Measurements from ENCODE around the gene FAM98C. TPM values are rescaled to one million over a fixed set of nuclear protein-coding genes. Genes with fewer than 3 reads are reported as not detected.
"Not testable (repeated sequence)": the region's sequence is repeated elsewhere in the genome, so short reads cannot be mapped to it uniquely, and the experiment has no call there.

FAM98C gene
- total RNA-seq, 4 donors from 2014 or later: 8.7 to 27.1 (median 15.9) TPM

DNA sequence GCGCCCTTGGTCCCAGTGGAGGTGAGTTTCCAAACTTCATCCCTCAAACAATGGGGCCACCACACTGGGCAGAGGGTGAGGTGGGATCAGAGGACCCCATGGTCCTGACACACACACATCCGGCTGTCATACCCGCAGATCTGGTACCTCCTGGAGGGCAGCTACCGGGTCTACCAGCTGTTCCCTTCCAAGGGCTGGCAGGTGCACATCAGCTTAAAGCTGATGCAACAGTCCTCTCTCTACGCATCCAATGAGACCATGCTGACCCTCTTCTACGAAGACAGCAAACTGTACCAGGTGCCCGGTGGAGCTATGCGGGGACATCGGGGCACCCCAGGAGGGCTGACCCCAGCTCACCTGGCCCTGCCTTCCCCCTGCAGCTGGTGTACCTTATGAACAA lies 42.5 kb upstream of the FAM98C start:
- no peak for ATAC-seq
- Histone ChIP-seq H3K36me3 (no peaks in the 10 kb centered on the region), H3K4me1 (peaks cover 0 to 22% (median 4%) of the 10 kb centered on the region in 3 donors), H3K27ac (no peak overlapping the region), H3K27me3 (peaks cover 73% of the 10 kb centered on the region), H3K9me3 (no peaks in the 10 kb centered on the region), H3K4me3 (no peak overlapping the region)
- 100% methylated on average over 1 of the region's 9 CpGs; no CpG with 5 or more reads in 1 of the 2 donors for WGBS, 2 donors (ENCODE audit: low coverage in 1 of 2)
- no peak for TF ChIP-seq EP300 (IDR thresholded peaks at IDR 0.05)
- TF ChIP-seq POLR2AphosphoS5 (IDR thresholded peaks at IDR 0.05): no peak
- no peak for TF ChIP-seq POLR2A (IDR thresholded peaks at IDR 0.05)
- TF ChIP-seq CTCF (IDR thresholded peaks at IDR 0.05): no peak

GRCh38 chr19:38360839-38361631 lies 41.9 kb upstream of the FAM98C start:
- H3K36me3 ChIP-seq: no peaks in the 10 kb centered on the region
- H3K4me1 ChIP-seq: peaks cover 0 to 22% (median 4%) of the 10 kb centered on the region in 3 donors
- peak overlapping the region; percentile 24 to 64 for H3K4me3 ChIP-seq
- peak overlapping the region in 2 of 4 donors; percentile 40 to 61 for H3K27ac ChIP-seq
- 16 to 19% methylated on average over 12 to 23 of the region's 23 CpGs for WGBS, 2 donors (ENCODE audit: low coverage in 1 of 2)
- no peaks in the 10 kb centered on the region for H3K9me3 ChIP-seq
- ATAC-seq: no peak
- TF ChIP-seq POLR2A (IDR thresholded peaks at IDR 0.05) (no peak), POLR2AphosphoS5 (IDR thresholded peaks at IDR 0.05) (no peak), EP300 (IDR thresholded peaks at IDR 0.05) (no peak)
- H3K27me3 ChIP-seq: peaks cover 75% of the 10 kb centered on the region

DNA sequence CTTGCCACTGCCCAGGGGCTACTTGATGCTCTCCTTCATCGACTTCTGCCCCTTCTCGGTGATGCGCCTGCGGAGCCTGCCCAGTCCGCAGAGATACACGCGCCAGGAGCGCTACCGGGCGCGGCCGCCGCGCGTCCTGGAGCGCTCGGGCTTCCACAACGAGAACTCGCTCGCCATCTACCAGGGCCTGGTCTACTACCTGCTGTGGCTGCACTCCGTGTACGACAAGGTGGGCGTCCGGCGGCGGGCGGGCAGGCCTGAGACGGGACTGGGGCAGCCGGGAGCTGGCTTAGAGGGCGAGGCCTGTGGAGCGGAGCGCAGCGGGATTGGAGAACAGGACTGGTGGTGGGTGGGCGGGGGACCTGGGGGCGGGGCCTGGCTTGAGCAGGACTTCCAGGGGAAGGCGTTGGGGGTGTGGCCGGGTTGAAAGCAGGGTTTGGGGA lies 41.2 kb upstream of the FAM98C start:
- no peak for TF ChIP-seq POLR2A (IDR thresholded peaks at IDR 0.05)
- no peak for TF ChIP-seq EP300 (IDR thresholded peaks at IDR 0.05)
- no peak for TF ChIP-seq POLR2AphosphoS5 (IDR thresholded peaks at IDR 0.05)
- peak in 3 of 4 experiments; percentile 23 to 46 (median 35) for TF ChIP-seq CTCF (IDR thresholded peaks at IDR 0.05)
- 0% methylated on average over 2 of the region's 37 CpGs; no CpG with 5 or more reads in 1 of the 2 donors for WGBS, 2 donors (ENCODE audit: low coverage in 1 of 2)
- H3K36me3 ChIP-seq: no peaks in the 10 kb centered on the region
- no peaks in the 10 kb centered on the region for H3K9me3 ChIP-seq
- peak overlapping the region in 3 of 4 donors; percentile 40 to 61 (median 54) for H3K27ac ChIP-seq
- peak; percentile 86 for ATAC-seq
- peak overlapping the region; percentile 24 to 64 for H3K4me3 ChIP-seq
- H3K27me3 ChIP-seq: peaks cover 75% of the 10 kb centered on the region
- peaks cover 0 to 22% (median 4%) of the 10 kb centered on the region in 3 donors for H3K4me1 ChIP-seq

- TF ChIP-seq EP300 (IDR thresholded peaks at IDR 0.05): no peak
- TF ChIP-seq POLR2AphosphoS5 (IDR thresholded peaks at IDR 0.05): no peak
- no peak for TF ChIP-seq POLR2A (IDR thresholded peaks at IDR 0.05)
- no peak for TF ChIP-seq CTCF (IDR thresholded peaks at IDR 0.05)
- peak; percentile 77 for ATAC-seq
- H3K9me3 ChIP-seq: no peaks in the 10 kb centered on the region
- H3K4me1 ChIP-seq: peaks cover 0 to 22% (median 4%) of the 10 kb centered on the region in 3 donors
- peak overlapping the region; percentile 24 to 64 for H3K4me3 ChIP-seq
- H3K27me3 ChIP-seq: peaks cover 74% of the 10 kb centered on the region
- WGBS, 2 donors (ENCODE audit: low coverage in 1 of 2): 4 to 5% methylated on average over 13 to 14 of the region's 68 CpGs
- H3K36me3 ChIP-seq: no peaks in the 10 kb centered on the region
- H3K27ac ChIP-seq: peak overlapping the region in 3 of 4 donors; percentile 40 to 61 (median 54)
These were observed 40.6 kb upstream of the FAM98C start for GRCh38 chr19:38362076-38362945.

GRCh38 chr19:38362946-38363688 lies 39.8 kb upstream of the FAM98C start:
- H3K27ac ChIP-seq, ATAC-seq, H3K9me3 ChIP-seq, H3K36me3 ChIP-seq: not testable (repeated sequence)
- Histone ChIP-seq H3K27me3 (peaks cover 74% of the 10 kb centered on the region), H3K4me1 (peaks cover 0 to 22% (median 4%) of the 10 kb centered on the region in 3 donors), H3K4me3 (peak overlapping the region in 1 of 2 donors; percentile 64)
- 81 to 84% methylated on average over 8 to 9 of the region's 16 CpGs for WGBS, 2 donors (ENCODE audit: low coverage in 1 of 2)

Measured in gastroesophageal sphincter (tissue), 4 donors.